PC-3 (cell line): ENCODE data around the gene PWWP2B. TPM values are rescaled to one million over a fixed set of nuclear protein-coding genes. Genes with fewer than 3 reads are reported as not detected.

ENCODE experiments used
- ATAC-seq: fragments of 200-7000 bp; cut with Tn5 transposase; 2 replicates; pipeline ENCODE4 v1.9.1; 2020; ENCODE audit warnings: mild to moderate bottlenecking, moderate library complexity
- BruUV-seq: library from RNA; stranded (reverse); fragments of 400-500 nt; replicated peaks from 2 replicates; lab custom pipeline; 2021; lab: Mats Ljungman, UMichigan
- CTCF ChIA-PET: fragments of 300-600 bp; sonication (Branson Sonifier 250); formaldehyde crosslinking; loops from one replicate; lab custom pipeline; 2022; ENCODE audit warnings: antibody characterized with exemption; lab: Charles Lee
- POLR2A ChIA-PET: fragments of 300-600 bp; sonication (Branson Sonifier 250); formaldehyde crosslinking; loops from one replicate; lab custom pipeline; 2022; ENCODE audit warnings: antibody characterized with exemption; ENCODE audit not compliant: unreplicated experiment; lab: Charles Lee
- DNase-seq: peaks from one replicate; pipeline ENCODE4 v3.0.0-alpha.2; 2015
- H2AFZ ChIP-seq: fragments of 300-600 bp; sonication (generic); 2 replicates; pipeline ENCODE4 v1.6.0; 2016; ENCODE audit warnings: antibody characterized with exemption, low read length
- H3F3A ChIP-seq: fragments of 300-600 bp; sonication (generic); one replicate; pipeline ENCODE4 v1.6.0; 2017; ENCODE audit warnings: antibody characterized with exemption, low read length, control low read depth, mild to moderate bottlenecking; ENCODE audit not compliant: unreplicated experiment
- H3K27ac ChIP-seq: fragments of 300-600 bp; sonication (generic); 2 replicates; pipeline ENCODE4 v1.5.1; 2016; ENCODE audit warnings: mild to moderate bottlenecking, low read length
- H3K27me3 ChIP-seq: fragments of 300-600 bp; sonication (generic); 2 replicates; pipeline ENCODE4 v1.6.1; 2016; ENCODE audit warnings: low read length, mixed read lengths
- H3K36me3 ChIP-seq: fragments of 300-600 bp; sonication (generic); 2 replicates; pipeline ENCODE4 v1.6.1; 2016; ENCODE audit warnings: low read depth, mixed run types, low read length, mixed read lengths
- H3K4me1 ChIP-seq: fragments of 300-600 bp; sonication (generic); 2 replicates; pipeline ENCODE4 v1.5.1; 2016; ENCODE audit warnings: low read length; ENCODE audit not compliant: insufficient read depth
- H3K4me2 ChIP-seq: fragments of 300-600 bp; sonication (generic); 2 replicates; pipeline ENCODE4 v1.6.0; 2016; ENCODE audit warnings: low read length
- H3K4me3 ChIP-seq: fragments of 300-600 bp; sonication (generic); 2 replicates; pipeline ENCODE4 v1.5.1; 2016; ENCODE audit warnings: mild to moderate bottlenecking, low read length, mixed read lengths
- H3K79me2 ChIP-seq: fragments of 300-600 bp; sonication (generic); 2 replicates; pipeline ENCODE4 v1.6.1; 2017; ENCODE audit warnings: low read length, mixed read lengths
- H3K9ac ChIP-seq: fragments of 300-600 bp; sonication (generic); 2 replicates; pipeline ENCODE4 v1.6.0; 2016; ENCODE audit warnings: mild to moderate bottlenecking, low read length
- H3K9me2 ChIP-seq: fragments of 300-600 bp; sonication (generic); replicated peaks from 2 replicates; pipeline ENCODE4 v1.6.1; 2016; ENCODE audit warnings: mixed run types, low read length, mixed read lengths
- H3K9me3 ChIP-seq: fragments of 300-600 bp; sonication (generic); 2 replicates; pipeline ENCODE4 v1.6.1; 2016; ENCODE audit warnings: low read length, mixed read lengths
- H4K20me1 ChIP-seq: fragments of 300-600 bp; sonication (generic); 2 replicates; pipeline ENCODE4 v1.6.1; 2016; ENCODE audit warnings: low read length, mixed read lengths
- EZH2 ChIP-seq: fragments of 300-600 bp; sonication (generic); IDR thresholded peaks from one replicate; pipeline ENCODE4 v1.6.1; 2017; ENCODE audit warnings: antibody characterized with exemption, mild to moderate bottlenecking, low read length; ENCODE audit not compliant: unreplicated experiment
- EZH2phosphoT487 ChIP-seq: fragments of 300-600 bp; sonication (generic); IDR thresholded peaks from 2 replicates; pipeline ENCODE4 v1.6.1; 2018; ENCODE audit warnings: mild to moderate bottlenecking, antibody characterized with exemption, low read length, borderline replicate concordance
- intact Hi-C: fragments of 100-400 bp; cut with micrococcal nuclease; formaldehyde crosslinking; loops from 2 replicates; pipeline ENCODE4 v1.9.0; 2023
- total RNA-seq: library from RNA; depleted of rRNA; stranded (reverse); fragments of >200 nt; gene quantifications from 2 replicates; pipeline ENCODE4 v1.2.3, GENCODE V29; 2014
- TF ChIP-seq, protein P1 (sequence below): fragments of 300-600 bp; sonication (generic); conservative IDR thresholded peaks from 2 replicates; pipeline ENCODE4 v1.5.1; 2017; ENCODE audit warnings: antibody characterized with exemption, low read depth, mild to moderate bottlenecking, low read length

The PWWP2B gene
- total RNA-seq, 1 experiment from 2014 or later: 24.5 TPM

DNA sequence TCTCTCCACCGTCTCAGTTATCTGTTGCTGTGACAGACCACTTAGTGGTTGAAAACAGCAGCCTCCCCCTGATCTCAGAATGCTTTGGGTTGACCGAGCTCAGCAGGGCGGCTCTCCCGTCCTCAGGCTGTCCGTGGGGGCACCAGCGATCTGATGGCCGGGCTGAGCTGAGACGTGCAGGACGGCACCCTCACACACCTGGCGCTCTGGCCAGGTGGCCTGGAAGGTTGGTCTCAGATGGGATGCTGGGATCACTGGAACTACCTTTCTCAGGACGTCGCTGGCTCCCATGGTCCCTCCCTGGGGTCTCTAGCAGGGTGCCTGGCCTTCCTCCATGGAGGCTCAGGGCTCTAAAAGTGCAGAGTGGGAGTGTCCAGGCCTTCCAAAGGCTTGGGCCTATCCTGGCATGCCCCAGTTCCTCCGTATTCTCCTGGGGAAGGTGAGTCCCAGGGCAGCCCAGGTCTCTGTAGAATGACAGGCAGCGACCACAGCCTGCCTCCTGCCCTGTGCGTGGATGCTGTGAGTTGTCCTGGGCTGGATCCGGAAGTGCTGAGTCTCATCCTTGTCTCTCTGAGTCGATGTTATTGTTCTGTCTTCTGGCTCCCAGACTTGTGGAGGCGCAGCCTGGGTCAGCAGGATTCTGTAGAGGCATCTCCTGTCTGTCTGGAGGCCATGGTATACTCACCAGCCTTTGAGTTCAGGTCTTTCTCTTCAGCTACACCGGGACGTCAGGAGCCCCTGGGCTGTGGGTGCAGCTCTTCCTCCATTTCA is 12.2 kb upstream of the PWWP2B start:
- no peak for ATAC-seq
- no peak overlapping the region for H3K9ac ChIP-seq
- no peaks in the 10 kb centered on the region for H3K4me1 ChIP-seq
- no peaks in the 10 kb centered on the region for H3K9me3 ChIP-seq
- no peaks in the 10 kb centered on the region for H3K27me3 ChIP-seq
- no peak overlapping the region for H3K27ac ChIP-seq
- H3K36me3 ChIP-seq: no peaks in the 10 kb centered on the region
- no peaks in the 10 kb centered on the region for H3K9me2 ChIP-seq
- POLR2A ChIA-PET: no interaction called here
- no peaks in the 10 kb centered on the region for H4K20me1 ChIP-seq
- intact Hi-C loops: no loop called here
- H3K79me2 ChIP-seq: no peaks in the 10 kb centered on the region
- CTCF ChIA-PET: interaction anchor here (0.6 kb wide), 1 partner anchor 345 kb away, joined by 3 read pairs; no protein-coding TSS in a partner anchor
- no TSS peak for BruUV-seq
- DNase-seq: no peak
- no peak overlapping the region for H3K4me3 ChIP-seq
- no peak overlapping the region for H3K4me2 ChIP-seq
- H3F3A ChIP-seq: no peaks in the 10 kb centered on the region
- TF ChIP-seq EZH2phosphoT487: no peak
- no peak for TF ChIP-seq EZH2
- TF ChIP-seq, protein P1, sequence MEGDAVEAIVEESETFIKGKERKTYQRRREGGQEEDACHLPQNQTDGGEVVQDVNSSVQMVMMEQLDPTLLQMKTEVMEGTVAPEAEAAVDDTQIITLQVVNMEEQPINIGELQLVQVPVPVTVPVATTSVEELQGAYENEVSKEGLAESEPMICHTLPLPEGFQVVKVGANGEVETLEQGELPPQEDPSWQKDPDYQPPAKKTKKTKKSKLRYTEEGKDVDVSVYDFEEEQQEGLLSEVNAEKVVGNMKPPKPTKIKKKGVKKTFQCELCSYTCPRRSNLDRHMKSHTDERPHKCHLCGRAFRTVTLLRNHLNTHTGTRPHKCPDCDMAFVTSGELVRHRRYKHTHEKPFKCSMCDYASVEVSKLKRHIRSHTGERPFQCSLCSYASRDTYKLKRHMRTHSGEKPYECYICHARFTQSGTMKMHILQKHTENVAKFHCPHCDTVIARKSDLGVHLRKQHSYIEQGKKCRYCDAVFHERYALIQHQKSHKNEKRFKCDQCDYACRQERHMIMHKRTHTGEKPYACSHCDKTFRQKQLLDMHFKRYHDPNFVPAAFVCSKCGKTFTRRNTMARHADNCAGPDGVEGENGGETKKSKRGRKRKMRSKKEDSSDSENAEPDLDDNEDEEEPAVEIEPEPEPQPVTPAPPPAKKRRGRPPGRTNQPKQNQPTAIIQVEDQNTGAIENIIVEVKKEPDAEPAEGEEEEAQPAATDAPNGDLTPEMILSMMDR: no peak
- no peak overlapping the region for H2AFZ ChIP-seq

DNA sequence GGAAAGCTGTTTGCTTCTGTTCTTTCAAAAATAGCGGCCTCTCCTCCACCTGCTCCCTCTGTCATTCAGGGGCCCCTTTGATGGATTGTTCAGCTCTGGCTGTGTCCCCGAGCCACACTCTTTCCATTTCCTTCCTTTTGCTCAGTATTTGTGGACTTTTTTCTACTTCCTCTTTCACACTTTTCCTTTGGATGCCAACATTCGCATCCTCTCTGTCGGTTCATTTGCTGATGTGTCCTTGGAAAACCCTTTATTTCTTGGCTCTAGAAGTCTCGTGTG is 11.7 kb upstream of the PWWP2B start:
- ATAC-seq (no peak), DNase-seq (no peak)
- no peak overlapping the region for H3K27ac ChIP-seq
- no TSS peak for BruUV-seq
- H3F3A ChIP-seq: no peaks in the 10 kb centered on the region
- H3K9me3 ChIP-seq: no peaks in the 10 kb centered on the region
- POLR2A ChIA-PET: no interaction called here
- intact Hi-C loops: no loop called here
- H3K27me3 ChIP-seq: no peaks in the 10 kb centered on the region
- no peak overlapping the region for H3K9ac ChIP-seq
- TF ChIP-seq EZH2: no peak
- no peak for TF ChIP-seq EZH2phosphoT487
- TF ChIP-seq, protein P1: no peak
- no peaks in the 10 kb centered on the region for H3K4me1 ChIP-seq
- no peaks in the 10 kb centered on the region for H3K9me2 ChIP-seq
- H3K36me3 ChIP-seq: no peaks in the 10 kb centered on the region
- no peak overlapping the region for H2AFZ ChIP-seq
- no peaks in the 10 kb centered on the region for H4K20me1 ChIP-seq
- no peak overlapping the region for H3K4me3 ChIP-seq
- no peaks in the 10 kb centered on the region for H3K79me2 ChIP-seq
- CTCF ChIA-PET: interaction anchor here (0.6 kb wide), 1 partner anchor 344 kb away, joined by 3 read pairs; no protein-coding TSS in a partner anchor
- no peak overlapping the region for H3K4me2 ChIP-seq

DNA sequence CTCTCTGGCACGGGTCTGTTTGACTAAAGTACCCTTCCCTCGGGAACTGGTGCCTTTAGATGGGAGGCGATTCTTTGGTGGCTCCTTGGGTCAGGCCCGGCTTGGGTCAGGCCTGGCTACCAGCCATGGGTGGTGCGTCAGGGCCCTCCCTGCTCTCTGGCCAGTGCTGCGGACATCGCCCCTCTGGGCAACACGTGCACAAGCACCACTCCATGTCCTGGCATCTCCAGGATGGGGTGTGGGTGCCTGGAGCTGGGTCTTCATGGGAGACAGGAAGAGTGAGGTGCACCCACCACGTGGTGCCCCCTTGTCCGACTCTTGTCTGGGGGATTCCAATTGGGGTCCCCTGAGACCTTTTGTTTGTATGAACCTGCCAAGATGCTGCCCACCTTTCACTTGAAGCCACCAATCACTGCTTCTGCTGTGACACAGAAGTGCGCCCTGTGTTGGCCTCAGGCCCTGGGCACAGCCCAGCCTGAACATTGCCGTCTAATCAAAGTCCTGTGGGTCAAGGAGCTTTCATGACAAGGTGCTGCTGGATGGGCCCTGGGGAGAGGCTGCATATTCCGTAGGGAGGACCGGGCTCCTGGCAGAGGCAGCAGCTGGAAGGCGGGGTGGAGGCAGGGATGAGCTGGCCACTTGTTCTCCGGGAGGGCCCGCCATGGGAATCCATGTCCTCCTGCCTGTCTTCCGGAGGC is 11.1 kb upstream of the PWWP2B start:
- ChIA-PET CTCF (interaction anchor here (0.6 kb wide), 1 partner anchor 344 kb away, joined by 3 read pairs; no protein-coding TSS in a partner anchor), POLR2A (no interaction called here)
- DNase-seq: no peak
- H3K9me3 ChIP-seq: no peaks in the 10 kb centered on the region
- no peak for ATAC-seq
- TF ChIP-seq, protein P1: no peak
- TF ChIP-seq EZH2 (no peak), EZH2phosphoT487 (no peak)
- no peaks in the 10 kb centered on the region for H3K36me3 ChIP-seq
- H3K4me3 ChIP-seq: no peak overlapping the region
- no peak overlapping the region for H2AFZ ChIP-seq
- BruUV-seq: no TSS peak
- H3K79me2 ChIP-seq: no peaks in the 10 kb centered on the region
- no peak overlapping the region for H3K9ac ChIP-seq
- H3K4me1 ChIP-seq: no peaks in the 10 kb centered on the region
- intact Hi-C loops: no loop called here
- H4K20me1 ChIP-seq: no peaks in the 10 kb centered on the region
- no peaks in the 10 kb centered on the region for H3K27me3 ChIP-seq
- H3K27ac ChIP-seq: no peak overlapping the region
- H3F3A ChIP-seq: no peaks in the 10 kb centered on the region
- H3K9me2 ChIP-seq: no peaks in the 10 kb centered on the region
- H3K4me2 ChIP-seq: no peak overlapping the region
